GM18951 (cell line): ENCODE data around the gene NPAS1.
"Not testable (repeated sequence)": the region's sequence is repeated elsewhere in the genome, so short reads cannot be mapped to it uniquely, and the experiment has no call there.

Experiments used
- POLR2A ChIP-seq: IDR thresholded peaks from 4 replicates; pipeline ENCODE4 v1.6.1; 2011; ENCODE audit warnings: mild to moderate bottlenecking; ENCODE audit not compliant: insufficient read length, insufficient read depth; ENCODE audit errors: extremely low read depth
- in situ Hi-C: fragments of 300-500 bp; cut with MboI; formaldehyde crosslinking; loops from one replicate; pipeline ENCODE4 v1.12.0; 2022; ENCODE audit warnings: low sequenced_read_pairs, mixed read lengths, inconsistent platforms; ENCODE audit not compliant: unreplicated experiment

Gene NPAS1

DNA sequence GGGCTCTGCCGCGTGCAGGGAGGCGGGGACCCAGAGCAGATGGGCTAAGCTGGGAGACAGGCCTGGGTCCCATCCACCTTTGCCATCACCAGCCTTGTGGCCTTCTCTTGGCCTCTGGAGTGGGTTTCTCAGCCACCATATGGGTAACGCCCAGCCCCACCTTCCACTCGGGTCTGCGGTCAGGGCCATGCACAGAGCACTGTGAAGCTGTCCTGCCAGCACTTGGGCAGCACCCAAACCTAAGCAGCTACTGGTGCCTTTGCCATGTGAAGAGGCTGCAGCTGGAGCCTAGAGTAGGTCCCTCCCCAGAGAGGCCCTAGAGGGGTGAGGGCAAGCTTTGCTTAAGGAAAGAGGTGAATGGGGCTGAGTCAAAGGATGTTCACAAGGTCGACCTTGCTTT, 24.1 kb upstream of the NPAS1 start:
- in situ Hi-C loops = loop anchor here (10.0 to 25.0 kb wide), 2 partner anchors 141 to 233 kb away; partner anchors contain the start of gene AP2S1
- no peak for TF ChIP-seq POLR2A

DNA sequence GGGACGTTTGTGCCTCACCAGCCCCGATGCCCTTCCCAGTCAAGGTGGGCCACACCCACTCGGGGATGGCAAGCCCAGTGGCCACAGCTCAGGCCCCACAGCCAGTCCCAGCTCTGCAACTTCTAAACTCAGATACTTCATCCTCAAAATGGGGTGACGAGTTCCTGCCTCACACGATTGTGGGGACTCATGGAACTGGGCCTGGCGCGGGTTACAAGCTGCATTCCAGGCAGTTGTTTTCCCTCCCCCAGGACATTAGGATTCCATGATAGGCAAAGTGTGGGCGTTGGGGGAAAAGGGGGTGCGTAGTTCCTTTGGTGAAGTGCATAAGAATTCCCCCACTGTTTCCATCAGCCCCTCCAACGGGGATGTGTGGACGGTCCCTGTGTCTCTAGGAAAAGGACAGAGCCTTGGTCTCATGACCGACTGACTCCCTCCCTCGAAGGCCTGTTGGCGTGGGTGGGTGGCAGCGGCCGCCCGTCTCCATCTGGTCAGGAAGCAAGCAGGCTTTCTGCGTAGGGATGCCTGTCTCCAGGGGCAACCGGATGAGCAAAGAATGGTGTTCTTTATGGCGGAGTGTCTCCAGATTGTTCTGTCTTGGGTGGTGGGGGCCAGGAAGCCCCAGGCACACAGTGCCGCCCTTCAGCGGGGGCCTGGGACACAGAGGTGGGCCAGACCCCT, 21.1 kb upstream of the NPAS1 start:
- in situ Hi-C loops = loop anchor here (10.0 to 25.0 kb wide), 2 partner anchors 144 to 236 kb away; partner anchors contain the start of gene AP2S1
- no peak for TF ChIP-seq POLR2A

DNA sequence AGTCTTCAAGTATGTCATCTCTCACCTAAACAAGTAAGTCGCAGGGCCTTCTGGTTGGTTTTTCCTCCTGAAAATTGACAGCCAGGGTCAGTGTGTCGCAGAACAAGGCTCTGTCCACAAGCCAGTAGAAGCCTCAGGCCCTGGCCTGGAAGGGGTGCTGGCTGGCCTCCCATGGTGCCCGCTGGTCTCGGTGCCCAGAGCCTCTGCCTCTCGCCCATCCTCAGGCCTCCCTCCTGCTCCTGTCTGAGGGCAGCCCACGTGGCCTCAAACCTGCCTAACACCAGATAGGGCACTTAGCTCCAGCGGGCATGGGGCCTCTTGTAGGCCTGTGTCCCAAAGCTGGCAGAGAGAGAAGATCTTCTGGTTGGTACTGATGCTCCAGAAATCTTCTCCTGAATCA, 20.3 kb upstream of the NPAS1 start:
- no peak for TF ChIP-seq POLR2A
- in situ Hi-C loops = loop anchor here (10.0 to 25.0 kb wide), 2 partner anchors 145 to 237 kb away; partner anchors contain the start of gene AP2S1

DNA sequence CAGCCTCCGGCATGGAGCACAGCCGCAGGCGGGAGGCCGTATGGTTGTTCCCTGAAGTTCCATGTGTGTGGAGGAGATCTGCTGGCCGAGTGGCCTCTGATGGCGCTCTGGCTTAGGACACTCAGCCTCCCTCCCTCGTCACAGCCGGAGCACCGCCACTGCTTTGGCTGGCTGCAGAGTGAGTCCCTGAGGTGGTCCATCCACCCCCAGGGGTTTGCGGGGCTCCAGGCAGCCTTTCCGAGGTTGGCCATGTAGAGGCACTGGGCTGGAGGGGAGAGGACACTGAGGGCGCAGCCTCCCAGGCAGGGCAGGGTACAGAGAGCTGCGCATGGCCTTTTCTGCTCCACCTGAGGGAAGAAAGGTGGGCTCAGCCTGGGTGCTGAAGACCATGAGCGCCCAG, 19.8 kb upstream of the NPAS1 start:
- no peak for TF ChIP-seq POLR2A
- in situ Hi-C loops = loop anchor here (10.0 to 25.0 kb wide), 2 partner anchors 145 to 238 kb away; partner anchors contain the start of gene AP2S1

DNA sequence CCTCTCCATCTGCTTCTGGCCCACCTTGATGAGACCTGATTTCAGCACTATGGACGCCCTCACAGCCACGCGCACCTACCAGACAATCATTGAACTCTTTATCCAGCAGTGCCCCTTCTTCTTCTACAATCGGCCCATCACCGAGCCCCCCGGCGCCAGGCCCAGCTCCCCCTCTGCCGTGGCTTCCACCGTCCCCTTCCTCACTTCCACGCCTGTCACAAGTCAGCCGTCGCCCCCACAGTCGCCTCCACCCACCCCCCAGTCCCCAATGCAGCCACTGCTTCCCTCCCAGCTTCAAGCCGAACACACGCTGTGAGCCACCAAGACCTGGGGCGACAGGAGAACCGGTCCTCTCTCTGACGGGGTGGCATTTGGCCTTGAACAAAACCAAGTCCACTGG, 19.3 kb upstream of the NPAS1 start:
- no peak for TF ChIP-seq POLR2A
- in situ Hi-C loops = no loop called here

DNA sequence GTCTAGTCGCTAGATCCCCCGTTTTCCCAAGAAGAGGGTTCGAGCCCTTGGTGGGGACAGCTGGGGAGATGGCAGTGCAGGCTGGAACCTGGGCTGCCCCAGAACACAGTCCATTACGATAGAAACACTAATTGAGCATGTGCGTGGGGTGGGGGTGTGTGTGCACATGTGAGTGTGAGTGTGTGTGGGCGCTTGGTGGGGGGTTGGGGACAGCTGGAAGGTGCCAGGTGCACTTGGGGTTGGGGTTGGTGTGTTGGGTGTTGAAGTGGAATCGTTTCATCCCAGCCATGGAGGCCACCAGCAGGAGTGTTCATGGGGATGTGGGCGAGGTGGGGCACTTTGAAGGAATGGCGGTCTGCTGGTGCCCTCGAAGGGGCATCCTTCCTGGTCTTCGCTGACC, 18.1 kb upstream of the NPAS1 start:
- in situ Hi-C loops = no loop called here
- no peak for TF ChIP-seq POLR2A

DNA sequence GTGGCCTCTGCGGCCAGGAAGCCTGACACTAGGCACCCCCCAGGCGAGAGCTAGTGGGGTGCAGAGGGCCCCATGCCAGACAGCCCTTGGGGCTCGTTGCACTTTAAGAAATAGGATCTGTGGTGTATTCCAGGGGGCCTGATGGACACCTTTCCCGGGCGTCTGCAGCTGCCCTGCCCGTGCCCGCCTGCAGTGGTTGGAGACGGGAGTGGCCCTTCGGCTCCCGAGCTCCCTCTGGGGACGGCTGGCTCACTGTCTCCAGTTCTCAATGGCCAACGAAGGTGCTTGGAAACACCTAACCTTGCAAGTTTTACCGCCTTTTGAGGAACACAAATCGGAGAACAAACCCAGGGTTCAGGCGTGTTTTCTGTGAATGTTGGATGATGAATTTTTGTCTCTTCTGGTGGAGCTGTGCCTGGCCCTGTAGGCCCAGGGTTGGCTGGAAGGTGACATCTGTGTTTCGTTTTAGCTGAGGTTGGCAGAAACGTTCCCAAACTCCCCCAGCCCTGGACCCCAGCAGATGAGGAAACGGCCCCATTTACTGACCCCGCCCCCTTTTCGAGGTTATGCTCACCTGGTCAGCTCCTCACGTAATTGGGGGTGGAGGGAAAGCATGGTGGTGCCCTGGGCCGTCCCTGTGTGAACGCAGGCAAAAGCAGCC, 17.4 kb upstream of the NPAS1 start:
- TF ChIP-seq POLR2A = no peak
- in situ Hi-C loops = no loop called here

DNA sequence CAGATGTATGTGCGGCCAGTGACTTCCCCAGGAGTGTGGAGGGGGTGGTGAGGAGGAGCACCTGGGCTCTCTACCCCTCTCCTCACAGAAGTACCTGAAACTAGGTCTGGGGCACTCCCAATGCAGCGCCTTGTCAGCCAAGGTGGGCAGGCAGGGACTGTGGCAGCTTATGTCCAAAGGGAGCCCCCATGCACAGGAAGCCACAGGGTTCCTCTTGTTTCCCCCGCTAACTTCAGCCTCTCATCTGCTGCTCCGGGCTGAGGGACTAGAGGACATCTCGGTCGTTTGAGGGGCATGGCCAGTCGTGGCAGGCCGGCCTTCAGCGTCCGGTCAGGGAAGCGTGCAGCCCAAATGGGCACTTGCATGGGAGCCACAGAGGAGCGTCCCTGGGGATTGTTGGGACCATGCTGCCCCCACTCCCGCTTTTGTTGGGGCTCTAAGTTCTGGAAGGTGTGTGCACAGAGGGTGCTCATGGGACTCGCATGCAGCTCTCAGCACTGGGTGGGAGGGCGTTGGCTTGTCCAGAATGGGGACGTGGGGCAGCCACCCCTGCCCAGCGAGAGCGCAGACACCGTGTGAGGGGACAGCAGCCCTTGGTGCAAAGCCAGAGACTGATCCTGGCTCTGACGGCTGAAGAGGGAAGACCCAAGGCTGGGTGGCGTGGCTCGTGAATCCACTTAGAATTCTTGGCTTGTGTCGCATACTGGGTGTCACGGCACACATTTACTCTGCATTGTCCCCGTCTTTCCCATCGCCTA, 16.6 kb upstream of the NPAS1 start:
- in situ Hi-C loops = no loop called here
- no peak for TF ChIP-seq POLR2A

DNA sequence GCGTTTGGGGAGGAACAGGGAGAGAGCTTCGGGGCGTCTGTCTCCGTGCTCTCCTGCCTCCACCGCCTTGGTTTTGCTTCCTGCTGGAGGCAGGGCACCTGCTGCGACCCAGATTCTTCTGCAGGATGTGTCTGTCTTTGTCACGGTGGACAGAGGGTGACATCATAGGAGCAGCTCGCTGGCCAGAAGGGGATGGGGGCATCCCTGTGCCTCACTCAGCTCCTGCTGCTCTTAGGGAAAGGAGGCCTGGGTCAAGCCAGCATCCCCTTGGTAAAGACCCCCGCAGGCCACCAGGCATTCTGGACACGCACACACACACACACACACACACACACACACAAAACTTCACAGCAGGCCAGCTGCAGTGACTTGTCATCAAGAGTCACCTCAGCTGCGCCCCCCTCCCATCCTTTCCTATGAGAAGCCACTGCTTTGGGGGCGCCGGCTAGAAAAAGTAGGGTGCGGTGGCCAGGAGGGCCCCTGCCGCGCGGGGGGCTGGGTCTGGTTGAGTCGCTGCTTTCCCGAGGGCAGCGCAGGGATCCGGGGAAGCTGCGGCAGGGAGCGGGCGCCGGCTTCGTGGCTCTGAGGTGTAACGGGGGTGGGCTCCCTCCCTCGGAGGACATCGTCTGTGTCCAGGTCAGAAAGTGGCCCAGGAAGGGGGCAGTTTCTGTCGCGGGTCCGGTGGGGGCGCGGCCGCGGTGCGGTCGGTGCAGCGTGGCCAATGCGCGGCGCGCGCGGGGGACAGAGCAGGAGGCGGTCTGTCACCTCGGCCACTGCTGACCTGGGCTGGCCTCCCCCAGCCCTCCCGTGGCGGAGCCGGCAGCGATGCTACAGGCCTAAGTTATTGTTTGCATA, 15.8 kb upstream of the NPAS1 start:
- TF ChIP-seq POLR2A = no peak
- in situ Hi-C loops = no loop called here

DNA sequence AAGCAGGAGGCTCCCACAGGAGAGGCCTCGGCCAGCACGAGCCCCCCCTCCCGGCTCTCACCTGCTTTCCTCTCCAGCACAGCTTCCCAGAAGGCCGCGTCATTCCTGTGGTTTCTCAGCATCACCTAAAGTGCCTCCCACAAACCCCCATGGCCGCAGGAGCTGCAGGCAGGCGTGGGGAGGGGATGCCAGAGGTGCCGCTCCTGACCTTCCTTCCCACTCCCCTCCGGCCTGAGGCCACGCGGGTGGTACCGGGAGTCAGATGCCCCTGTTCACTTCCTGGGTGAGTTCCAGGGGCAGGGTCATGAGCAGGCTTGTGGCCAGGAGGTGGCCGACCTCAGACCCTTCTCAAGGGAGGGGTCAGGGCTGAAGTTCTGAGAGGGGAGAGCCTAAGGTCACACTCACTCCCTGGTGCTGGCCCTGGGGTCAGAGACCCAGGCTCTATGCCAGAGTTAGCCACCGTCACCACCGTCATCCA, 14.4 kb upstream of the NPAS1 start:
- in situ Hi-C loops = no loop called here
- no peak for TF ChIP-seq POLR2A

DNA sequence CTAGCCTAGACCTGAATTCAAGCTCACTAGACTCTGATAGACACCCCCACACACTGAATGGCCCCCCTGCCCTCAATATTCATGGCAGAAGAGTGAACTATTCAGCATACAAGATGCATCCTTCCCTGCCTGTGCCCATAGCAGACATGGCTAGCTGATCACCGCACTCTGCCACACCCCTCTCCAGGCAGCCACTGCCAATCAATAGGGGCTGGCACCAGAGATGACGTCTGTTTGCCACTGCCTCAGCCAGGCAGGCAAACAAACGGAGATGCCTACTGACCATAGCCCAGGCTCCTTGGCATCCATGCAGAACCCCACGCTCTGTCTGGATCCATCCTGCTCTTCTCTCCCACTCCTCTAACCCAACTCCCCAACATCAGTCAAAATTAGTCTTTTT, 13.8 kb upstream of the NPAS1 start:
- TF ChIP-seq POLR2A = no peak
- in situ Hi-C loops = no loop called here

DNA sequence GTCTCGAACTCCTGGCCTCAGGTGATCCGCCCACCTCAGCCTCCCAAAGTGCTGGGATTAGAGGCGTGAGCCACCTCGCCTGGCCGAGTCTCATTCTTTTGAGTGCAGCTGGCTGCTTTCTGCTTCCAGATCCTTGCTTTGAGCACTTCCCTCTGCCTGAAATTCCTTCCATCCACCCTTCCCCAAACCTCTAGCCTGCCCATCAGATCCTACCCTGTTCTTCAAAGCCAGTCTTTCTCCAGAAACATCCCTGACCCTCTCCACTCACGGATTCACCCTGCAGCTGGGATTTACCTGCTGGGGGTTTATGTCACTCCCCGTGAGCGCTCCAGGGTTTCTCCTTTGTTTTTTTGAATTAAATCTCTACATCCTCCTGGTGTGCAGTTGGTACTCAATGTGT, 13.1 kb upstream of the NPAS1 start:
- in situ Hi-C loops = no loop called here
- TF ChIP-seq POLR2A = no peak

DNA sequence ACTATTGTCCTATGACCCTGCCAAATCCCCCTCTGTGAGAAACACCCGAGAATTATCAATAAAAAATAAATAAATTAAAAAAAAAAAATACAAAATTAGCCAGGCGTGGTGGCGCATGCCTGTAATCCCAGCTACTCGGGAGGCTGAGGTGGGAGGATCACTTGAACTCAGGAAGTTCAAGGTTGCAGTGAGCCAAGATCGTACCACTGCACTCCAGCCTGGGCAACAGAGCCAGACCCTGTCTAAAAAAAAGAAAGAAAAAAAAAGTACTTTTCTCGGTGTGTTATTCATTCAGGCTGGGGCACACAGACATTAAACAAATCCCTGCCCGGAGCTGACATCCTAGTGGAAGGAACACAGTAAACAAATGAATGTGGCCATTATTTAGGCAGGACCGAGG, 9.1 kb upstream of the NPAS1 start:
- in situ Hi-C loops = not testable (repeated sequence)
